Measurements from ENCODE around the gene TTC39A.

The TTC39A gene

GRCh38 chr1:51296383-51297357, 33.7 kb downstream of the TTC39A start:
- DNase-seq: peak; percentile 76

GRCh38 chr1:51295926-51296325, 34.4 kb downstream of the TTC39A start:
- no peak for DNase-seq

- no peak for DNase-seq
Measured at GRCh38 chr1:51294566-51295184, 35.7 kb downstream of the TTC39A start.

- no peak for DNase-seq
Measured at GRCh38 chr1:51293898-51294515, 36.4 kb downstream of the TTC39A start.

- DNase-seq: no peak
Measured at GRCh38 chr1:51290489-51290847, 39.9 kb downstream of the TTC39A start.

- no peak for DNase-seq
Measured at GRCh38 chr1:51289676-51290488, 40.5 kb downstream of the TTC39A start.

- no peak for DNase-seq
Measured at GRCh38 chr1:51288578-51288977, 41.8 kb downstream of the TTC39A start.

- no peak for DNase-seq
Measured at GRCh38 chr1:51287966-51288365, 42.4 kb downstream of the TTC39A start.

- DNase-seq: no peak
Measured at GRCh38 chr1:51285055-51285454, 45.3 kb downstream of the TTC39A start.

GRCh38 chr1:51284487-51284954, 45.8 kb downstream of the TTC39A start:
- no peak for DNase-seq

- no peak for DNase-seq
Measured at GRCh38 chr1:51283979-51284378, 46.4 kb downstream of the TTC39A start.

- no peak for DNase-seq
Measured at GRCh38 chr1:51282605-51283004, 47.8 kb downstream of the TTC39A start.

GRCh38 chr1:51281807-51282206, 48.6 kb downstream of the TTC39A start:
- no peak for DNase-seq

- DNase-seq: no peak
Measured at GRCh38 chr1:51280321-51280978, 49.9 kb downstream of the TTC39A start.

- no peak for DNase-seq
Measured at GRCh38 chr1:51276286-51276685, 54.1 kb downstream of the TTC39A start.

- DNase-seq: no peak
Measured at GRCh38 chr1:51274676-51275075, 55.7 kb downstream of the TTC39A start.

GRCh38 chr1:51272916-51273315, 57.4 kb downstream of the TTC39A start:
- DNase-seq: no peak

- DNase-seq: peak; percentile 78
Measured at GRCh38 chr1:51270751-51271150, 59.6 kb downstream of the TTC39A start.

GRCh38 chr1:51268634-51269033, 61.7 kb downstream of the TTC39A start:
- DNase-seq: no peak

- DNase-seq: no peak
Measured at GRCh38 chr1:51266791-51267190, 63.6 kb downstream of the TTC39A start.

- DNase-seq: no peak
Measured at GRCh38 chr1:51266181-51266580, 64.2 kb downstream of the TTC39A start.

GRCh38 chr1:51265618-51266017, 64.7 kb downstream of the TTC39A start:
- DNase-seq: no peak

Data from fibroblast of skin of right quadriceps (primary cell).